ENCODE measurements around the gene SASH3. TPM values are rescaled to one million over a fixed set of nuclear protein-coding genes. Genes with fewer than 3 reads are reported as not detected.

Gene SASH3
- polyA plus RNA-seq, 1 donor (not counting 4 experiments of a cell fraction or from before 2014, with no cell fraction given): 0.09 TPM

GRCh38 chrX:129748305-129748704 lies 31.4 kb upstream of the SASH3 start:
- Histone ChIP-seq H3K9ac (ENCODE audit: control insufficient read depth, extremely low read depth, insufficient read depth, low read length) (no peak overlapping the region), H3K4me2 (ENCODE audit: control insufficient read depth, extremely low read depth, insufficient read depth, low read depth, low read length) (no peak overlapping the region), H3K27me3 (ENCODE audit: control insufficient read depth, extremely low read depth, insufficient read depth, low read length) (peaks cover 11% of the 10 kb centered on the region), H2AFZ (ENCODE audit: control insufficient read depth, low read length) (no peak overlapping the region), H3K36me3 (ENCODE audit: control insufficient read depth in 2 of 2, extremely low read depth in 1 of 2, insufficient read depth in 2 of 2, low read length in 2 of 2) (no peaks in the 10 kb centered on the region), H3K27ac (ENCODE audit: control insufficient read depth, insufficient read depth, low read length) (no peak overlapping the region), H3K4me1 (ENCODE audit: control insufficient read depth, extremely low read depth, insufficient read depth, low read length) (no peaks in the 10 kb centered on the region), H3K9me3 (ENCODE audit: control insufficient read depth, low read depth, low read length) (no peaks in the 10 kb centered on the region), H3K79me2 (ENCODE audit: control insufficient read depth, insufficient read depth, low read length) (no peaks in the 10 kb centered on the region), H3K9me1 (ENCODE audit: control insufficient read depth, extremely low read depth, insufficient read depth, low read length) (no peaks in the 10 kb centered on the region), H4K20me1 (ENCODE audit: control insufficient read depth, extremely low read depth, insufficient read depth, low read length) (no peaks in the 10 kb centered on the region), H3K4me3 (ENCODE audit: control insufficient read depth in 2 of 3, extremely low read depth in 1 of 3, insufficient read depth in 2 of 3, low read depth in 1 of 3, low read length in 3 of 3) (no peak overlapping the region)
- DNase-seq (ENCODE audit: low read depth, low spot score): no peak
- FAIRE-seq: no peak
- TF ChIP-seq CTCF (optimal IDR thresholded peaks at IDR 0.05 in 1 of 3, IDR thresholded peaks at IDR 0.05 in 1 of 3, conservative IDR thresholded peaks at IDR 0.05 in 1 of 3; ENCODE audit: extremely low read depth in 1 of 3, insufficient read depth in 2 of 3, low read length in 3 of 3) (no peak), EZH2 (IDR thresholded peaks at IDR 0.05; ENCODE audit: low read length) (no peak)
- dilution Hi-C loops (cut with MboI; ENCODE audit: extremely low pct_ligation_motif_present, low sequenced_read_pairs): loop anchor here (10.0 kb wide), 1 partner anchor 46 kb away; no protein-coding TSS in a partner anchor

- H3K27ac ChIP-seq (ENCODE audit: control insufficient read depth, insufficient read depth, low read length): no peak overlapping the region
- DNase-seq (ENCODE audit: low read depth, low spot score): no peak
- no peak overlapping the region for H3K4me3 ChIP-seq (ENCODE audit: control insufficient read depth in 2 of 3, extremely low read depth in 1 of 3, insufficient read depth in 2 of 3, low read depth in 1 of 3, low read length in 3 of 3)
- no peaks in the 10 kb centered on the region for H3K79me2 ChIP-seq (ENCODE audit: control insufficient read depth, insufficient read depth, low read length)
- H3K9me3 ChIP-seq (ENCODE audit: control insufficient read depth, low read depth, low read length): no peaks in the 10 kb centered on the region
- no peaks in the 10 kb centered on the region for H3K9me1 ChIP-seq (ENCODE audit: control insufficient read depth, extremely low read depth, insufficient read depth, low read length)
- H2AFZ ChIP-seq (ENCODE audit: control insufficient read depth, low read length): no peak overlapping the region
- TF ChIP-seq CTCF (optimal IDR thresholded peaks at IDR 0.05 in 1 of 3, IDR thresholded peaks at IDR 0.05 in 1 of 3, conservative IDR thresholded peaks at IDR 0.05 in 1 of 3; ENCODE audit: extremely low read depth in 1 of 3, insufficient read depth in 2 of 3, low read length in 3 of 3) (no peak), EZH2 (IDR thresholded peaks at IDR 0.05; ENCODE audit: low read length) (no peak)
- H3K27me3 ChIP-seq (ENCODE audit: control insufficient read depth, extremely low read depth, insufficient read depth, low read length): peaks cover 11% of the 10 kb centered on the region
- no peak overlapping the region for H3K9ac ChIP-seq (ENCODE audit: control insufficient read depth, extremely low read depth, insufficient read depth, low read length)
- H3K4me1 ChIP-seq (ENCODE audit: control insufficient read depth, extremely low read depth, insufficient read depth, low read length): no peaks in the 10 kb centered on the region
- H3K4me2 ChIP-seq (ENCODE audit: control insufficient read depth, extremely low read depth, insufficient read depth, low read depth, low read length): no peak overlapping the region
- no peak for FAIRE-seq
- H3K36me3 ChIP-seq (ENCODE audit: control insufficient read depth in 2 of 2, extremely low read depth in 1 of 2, insufficient read depth in 2 of 2, low read length in 2 of 2): no peaks in the 10 kb centered on the region
- dilution Hi-C loops (cut with MboI; ENCODE audit: extremely low pct_ligation_motif_present, low sequenced_read_pairs): loop anchor here (10.0 kb wide), 1 partner anchor 46 kb away; no protein-coding TSS in a partner anchor
- H4K20me1 ChIP-seq (ENCODE audit: control insufficient read depth, extremely low read depth, insufficient read depth, low read length): no peaks in the 10 kb centered on the region
Measured at GRCh38 chrX:129749069-129749468, 30.7 kb upstream of the SASH3 start.
